ENCODE data around the gene PDLIM5.
A peak's percentile ranks its signal among the peaks of the same experiment; 100 is the strongest.

The PDLIM5 gene

GRCh38 chr4:94605241-94605805 lies 153.6 kb downstream of the PDLIM5 start:
- DNase-seq (ENCODE audit: low read depth, low spot score): no peak
- no peak overlapping the region for H3K4me3 ChIP-seq (ENCODE audit: low read depth, low read length)
- POLR2A ChIA-PET: no interaction called here
- CTCF ChIA-PET: interaction anchor here (1.5 to 2.3 kb wide), 3 partner anchors 8 to 199 kb away, joined by 7 read pairs; no protein-coding TSS in a partner anchor
- TF ChIP-seq CTCF (IDR thresholded peaks at IDR 0.05; ENCODE audit: insufficient read depth, low read length, missing control alignments): no peak

GRCh38 chr4:94610145-94610544 lies 158.4 kb downstream of the PDLIM5 start:
- ChIA-PET POLR2A (no interaction called here), CTCF (interaction anchor here (0.6 to 4.3 kb wide), 5 partner anchors 11 to 203 kb away, joined by 3 to 23 read pairs (median 4); partner anchors contain the start of gene BMPR1B)
- DNase-seq (ENCODE audit: low read depth, low spot score): no peak
- no peak overlapping the region for H3K4me3 ChIP-seq (ENCODE audit: low read depth, low read length)
- no peak for TF ChIP-seq CTCF (IDR thresholded peaks at IDR 0.05; ENCODE audit: insufficient read depth, low read length, missing control alignments)

- POLR2A ChIA-PET: no interaction called here
- CTCF ChIA-PET: interaction anchor here (0.9 to 4.5 kb wide), 3 partner anchors 8 to 207 kb away, joined by 3 to 21 read pairs (median 3); no protein-coding TSS in a partner anchor
- no peak for TF ChIP-seq CTCF (IDR thresholded peaks at IDR 0.05; ENCODE audit: insufficient read depth, low read length, missing control alignments)
- no peak for DNase-seq (ENCODE audit: low read depth, low spot score)
- no peak overlapping the region for H3K4me3 ChIP-seq (ENCODE audit: low read depth, low read length)
Measured at GRCh38 chr4:94613248-94613647, 161.5 kb downstream of the PDLIM5 start.

- DNase-seq (ENCODE audit: low read depth, low spot score): no peak
- no peak for TF ChIP-seq CTCF (IDR thresholded peaks at IDR 0.05; ENCODE audit: insufficient read depth, low read length, missing control alignments)
- ChIA-PET CTCF (interaction anchor here (1.2 to 4.5 kb wide), 3 partner anchors 116 to 509 kb away, joined by 5 to 21 read pairs (median 5); no protein-coding TSS in a partner anchor), POLR2A (no interaction called here)
- H3K4me3 ChIP-seq (ENCODE audit: low read depth, low read length): no peak overlapping the region
Measured at GRCh38 chr4:94615451-94615850, 163.7 kb downstream of the PDLIM5 start.

- DNase-seq (ENCODE audit: low read depth, low spot score): no peak
- CTCF ChIA-PET: interaction anchor here (0.6 to 8.0 kb wide), 26 partner anchors 8 to 546 kb away, joined by 3 to 95 read pairs (median 4); no protein-coding TSS in a partner anchor
- peak; percentile 52 for TF ChIP-seq CTCF (IDR thresholded peaks at IDR 0.05; ENCODE audit: insufficient read depth, low read length, missing control alignments)
- H3K4me3 ChIP-seq (ENCODE audit: low read depth, low read length): no peak overlapping the region
- POLR2A ChIA-PET: no interaction called here
Measured at GRCh38 chr4:94621491-94622080, 169.8 kb downstream of the PDLIM5 start.

GRCh38 chr4:94623126-94623911 lies 171.6 kb downstream of the PDLIM5 start:
- no peak for TF ChIP-seq CTCF (IDR thresholded peaks at IDR 0.05; ENCODE audit: insufficient read depth, low read length, missing control alignments)
- no peak overlapping the region for H3K4me3 ChIP-seq (ENCODE audit: low read depth, low read length)
- ChIA-PET CTCF (interaction anchor here (0.6 to 8.0 kb wide), 7 partner anchors 9 to 501 kb away, joined by 3 to 95 read pairs (median 46); no protein-coding TSS in a partner anchor), POLR2A (interaction anchor here (0.6 kb wide), 1 partner anchor 62 kb away, joined by 3 read pairs; no protein-coding TSS in a partner anchor)
- no peak for DNase-seq (ENCODE audit: low read depth, low spot score)
